Cardiac fibroblast (primary cell): ENCODE data around the gene RBMS3.
"Not testable (repeated sequence)": the region's sequence is repeated elsewhere in the genome, so short reads cannot be mapped to it uniquely, and the experiment has no call there.

Experiments used
- DNase-seq, 2 donors: peaks; one replicate each; pipeline versions ENCODE4 v3.0.0 to v3.0.0-alpha.2; 2010; ENCODE audit warnings: low read depth in 2 of 2
- H3K4me3 ChIP-seq, 2 donors: replicated peaks in 1 of 2; 1 replicate in 1 of 2; 2 replicates in 1 of 2; pipeline ENCODE4 v1.5.1; 2011; ENCODE audit warnings: low read depth in 2 of 2, low read length in 2 of 2, mild to moderate bottlenecking in 2 of 2, moderate library complexity in 1 of 2
- CTCF ChIP-seq: IDR thresholded peaks from one replicate; pipeline ENCODE4 v1.5.1; 2011; ENCODE audit warnings: low read depth, mild to moderate bottlenecking, low read length, inconsistent platforms

Gene RBMS3

GRCh38 chr3:29668233-29668632, 387.4 kb downstream of the RBMS3 start:
- TF ChIP-seq CTCF, result no peak
- DNase-seq, result no peak
- H3K4me3 ChIP-seq, result no peak overlapping the region

GRCh38 chr3:29668728-29669127, 387.9 kb downstream of the RBMS3 start:
- DNase-seq, result no peak
- peak; percentile 2 for TF ChIP-seq CTCF
- no peak overlapping the region for H3K4me3 ChIP-seq

- H3K4me3 ChIP-seq, DNase-seq: not testable (repeated sequence)
Observed at GRCh38 chr3:29670476-29670875, 389.6 kb downstream of the RBMS3 start.

- DNase-seq, result peak in 1 of 2 donors; percentile 24
- no peak for TF ChIP-seq CTCF
- no peak overlapping the region for H3K4me3 ChIP-seq
Observed at GRCh38 chr3:29677421-29677820, 396.6 kb downstream of the RBMS3 start.

GRCh38 chr3:29679944-29680343, 399.1 kb downstream of the RBMS3 start:
- no peak for TF ChIP-seq CTCF
- no peak for DNase-seq
- H3K4me3 ChIP-seq, result no peak overlapping the region

GRCh38 chr3:29683018-29683993, 402.4 kb downstream of the RBMS3 start:
- peak; percentile 77 to 94 for DNase-seq
- TF ChIP-seq CTCF, result no peak

GRCh38 chr3:29686889-29687592, 406.2 kb downstream of the RBMS3 start:
- peak; percentile 74 to 80 for DNase-seq
- no peak for TF ChIP-seq CTCF
- no peak overlapping the region for H3K4me3 ChIP-seq

More at GRCh38 chr3:29683018-29683993, 402.4 kb downstream of the RBMS3 start:
- no peak overlapping the region for H3K4me3 ChIP-seq
